ENCODE data around the gene HSPBAP1.
"Not testable (repeated sequence)": the region's sequence is repeated elsewhere in the genome, so short reads cannot be mapped to it uniquely, and the experiment has no call there.

HSPBAP1 gene

DNA sequence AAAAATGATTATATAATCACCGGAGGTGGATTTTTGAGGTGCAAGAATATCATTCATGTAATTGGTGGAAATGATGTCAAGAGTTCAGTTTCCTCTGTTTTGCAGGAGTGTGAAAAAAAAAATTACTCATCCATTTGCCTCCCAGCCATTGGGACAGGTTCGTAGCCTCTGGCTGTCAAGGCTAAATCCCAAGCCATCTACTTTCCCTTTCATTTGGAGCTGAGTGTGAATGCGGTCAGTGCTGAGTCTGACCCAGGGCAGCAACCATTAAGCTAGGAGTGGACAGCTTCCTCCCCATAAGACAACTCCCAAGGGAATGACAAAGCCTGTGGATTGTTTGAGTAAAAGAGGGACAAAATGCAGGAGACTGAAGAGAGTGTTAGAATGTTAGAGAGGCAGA, 79.4 kb downstream of the HSPBAP1 start:
- H3K4me3 Mint-ChIP-seq = no peak overlapping the region
- no peaks in the 10 kb centered on the region for H3K27me3 Mint-ChIP-seq
- peaks cover 66% of the 10 kb centered on the region for H3K36me3 Mint-ChIP-seq (ENCODE audit: insufficient read depth)
- DNase-seq (no peak), ATAC-seq (replicated peaks) (no peak)
- no peaks in the 10 kb centered on the region for H3K9me3 Mint-ChIP-seq
- H3K27ac Mint-ChIP-seq = no peak overlapping the region
- peaks cover 16 to 23% of the 10 kb centered on the region in 2 donors for H3K4me1 Mint-ChIP-seq (ENCODE audit: low read depth in 2 of 2)

GRCh38 chr3:122710616-122711251, 82.9 kb downstream of the HSPBAP1 start:
- peaks cover 71% of the 10 kb centered on the region for H3K36me3 Mint-ChIP-seq (ENCODE audit: insufficient read depth)
- H3K27ac Mint-ChIP-seq = peak overlapping the region; percentile 33 to 93
- H3K27me3 Mint-ChIP-seq; H3K4me3 Mint-ChIP-seq; H3K9me3 Mint-ChIP-seq; DNase-seq; ATAC-seq (replicated peaks): not testable (repeated sequence)
- H3K4me1 Mint-ChIP-seq (ENCODE audit: low read depth in 2 of 2) = peaks cover 17 to 36% of the 10 kb centered on the region in 2 donors

GRCh38 chr3:122705379-122705778, 88.3 kb downstream of the HSPBAP1 start:
- DNase-seq (no peak), ATAC-seq (replicated peaks) (no peak)
- no peaks in the 10 kb centered on the region for H3K27me3 Mint-ChIP-seq
- H3K27ac Mint-ChIP-seq = peak overlapping the region in 1 of 2 donors; percentile 10
- no peak overlapping the region for H3K4me3 Mint-ChIP-seq
- H3K9me3 Mint-ChIP-seq = no peaks in the 10 kb centered on the region
- H3K36me3 Mint-ChIP-seq (ENCODE audit: insufficient read depth) = peaks cover 67% of the 10 kb centered on the region
- peaks cover 19 to 29% of the 10 kb centered on the region in 2 donors for H3K4me1 Mint-ChIP-seq (ENCODE audit: low read depth in 2 of 2)

DNA sequence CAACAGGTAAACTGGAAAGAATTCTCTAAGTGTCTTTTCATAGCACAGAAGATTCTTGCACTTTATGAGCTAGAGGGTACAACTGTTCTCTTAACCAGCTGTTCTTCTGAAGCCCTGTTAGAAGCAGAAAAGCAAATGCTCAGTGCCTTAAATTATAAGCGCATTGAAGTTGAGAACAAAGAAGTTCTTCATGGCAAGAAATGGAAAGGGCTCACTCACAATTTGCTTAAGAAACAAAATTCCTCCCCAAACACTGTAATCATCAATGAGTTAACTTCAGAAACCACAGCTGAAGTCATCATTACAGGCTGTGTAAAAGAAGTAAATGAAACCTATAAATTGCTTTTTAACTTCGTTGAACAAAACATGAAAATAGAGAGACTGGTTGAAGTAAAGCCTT, 93.4 kb downstream of the HSPBAP1 start:
- H3K27ac Mint-ChIP-seq = peak overlapping the region in 1 of 2 donors; percentile 35
- peaks cover 53% of the 10 kb centered on the region for H3K36me3 Mint-ChIP-seq (ENCODE audit: insufficient read depth)
- H3K4me1 Mint-ChIP-seq (ENCODE audit: low read depth in 2 of 2) = peaks cover 12 to 15% of the 10 kb centered on the region in 2 donors
- no peak overlapping the region for H3K4me3 Mint-ChIP-seq
- H3K9me3 Mint-ChIP-seq = no peaks in the 10 kb centered on the region
- ATAC-seq (replicated peaks) (no peak), DNase-seq (no peak)
- H3K27me3 Mint-ChIP-seq = no peaks in the 10 kb centered on the region

GRCh38 chr3:122697952-122698620, 95.5 kb downstream of the HSPBAP1 start:
- peak overlapping the region; percentile 28 to 31 for H3K27ac Mint-ChIP-seq
- H3K4me3 Mint-ChIP-seq = no peak overlapping the region
- H3K27me3 Mint-ChIP-seq = no peaks in the 10 kb centered on the region
- ATAC-seq (replicated peaks) = peak; percentile 60
- DNase-seq = no peak
- H3K9me3 Mint-ChIP-seq = no peaks in the 10 kb centered on the region
- peaks cover 15 to 22% of the 10 kb centered on the region in 2 donors for H3K4me1 Mint-ChIP-seq (ENCODE audit: low read depth in 2 of 2)
- H3K36me3 Mint-ChIP-seq (ENCODE audit: insufficient read depth) = peaks cover 63% of the 10 kb centered on the region

GRCh38 chr3:122695927-122696561, 97.6 kb downstream of the HSPBAP1 start:
- no peaks in the 10 kb centered on the region for H3K9me3 Mint-ChIP-seq
- H3K27me3 Mint-ChIP-seq = no peaks in the 10 kb centered on the region
- peak overlapping the region in 1 of 2 donors; percentile 28 for H3K27ac Mint-ChIP-seq
- no peak overlapping the region for H3K4me3 Mint-ChIP-seq
- ATAC-seq (replicated peaks) (no peak), DNase-seq (no peak)
- peaks cover 60% of the 10 kb centered on the region for H3K36me3 Mint-ChIP-seq (ENCODE audit: insufficient read depth)
- H3K4me1 Mint-ChIP-seq (ENCODE audit: low read depth in 2 of 2) = peaks cover 10 to 17% of the 10 kb centered on the region in 2 donors

DNA sequence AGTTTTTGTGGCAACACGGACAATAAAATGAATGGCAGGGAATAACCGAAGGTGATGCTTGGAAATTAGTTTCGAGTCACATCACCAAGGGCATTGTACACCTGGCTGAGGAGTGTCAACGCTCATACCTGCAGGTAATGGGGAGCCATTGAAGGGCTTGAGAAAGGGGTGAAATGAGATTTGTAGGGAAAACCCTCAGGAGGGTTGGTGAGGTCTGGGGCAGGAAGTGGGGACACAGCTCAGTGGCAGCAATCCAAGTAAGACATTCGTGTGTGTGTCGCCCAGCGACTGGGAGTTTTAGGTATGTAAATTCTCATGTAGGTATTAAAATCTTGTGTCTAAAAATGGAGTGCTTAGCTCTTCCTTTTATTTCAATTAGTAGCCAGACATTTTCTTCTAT, 98.7 kb downstream of the HSPBAP1 start:
- Mint-ChIP-seq H3K4me1 (ENCODE audit: low read depth in 2 of 2) (peaks cover 10 to 17% of the 10 kb centered on the region in 2 donors), H3K27ac (peak overlapping the region; percentile 61 to 80), H3K36me3 (ENCODE audit: insufficient read depth) (peaks cover 53% of the 10 kb centered on the region), H3K4me3 (no peak overlapping the region), H3K9me3 (no peaks in the 10 kb centered on the region), H3K27me3 (no peaks in the 10 kb centered on the region)
- ATAC-seq (replicated peaks) = peak; percentile 36
- no peak for DNase-seq

GRCh38 chr3:122692674-122693073, 101.0 kb downstream of the HSPBAP1 start:
- H3K4me1 Mint-ChIP-seq (ENCODE audit: low read depth in 2 of 2) = peaks cover 10 to 11% of the 10 kb centered on the region in 2 donors
- ATAC-seq (replicated peaks) = no peak
- no peaks in the 10 kb centered on the region for H3K27me3 Mint-ChIP-seq
- H3K36me3 Mint-ChIP-seq (ENCODE audit: insufficient read depth) = peaks cover 43% of the 10 kb centered on the region
- DNase-seq = no peak
- H3K27ac Mint-ChIP-seq = peak overlapping the region in 1 of 2 donors; percentile 29
- H3K4me3 Mint-ChIP-seq = no peak overlapping the region
- no peaks in the 10 kb centered on the region for H3K9me3 Mint-ChIP-seq

GRCh38 chr3:122691195-122691594, 102.4 kb downstream of the HSPBAP1 start:
- no peak overlapping the region for H3K4me3 Mint-ChIP-seq
- peaks cover 11% of the 10 kb centered on the region in 2 donors for H3K4me1 Mint-ChIP-seq (ENCODE audit: low read depth in 2 of 2)
- no peak overlapping the region for H3K27ac Mint-ChIP-seq
- ATAC-seq (replicated peaks) = no peak
- peaks cover 39% of the 10 kb centered on the region for H3K36me3 Mint-ChIP-seq (ENCODE audit: insufficient read depth)
- H3K27me3 Mint-ChIP-seq = no peaks in the 10 kb centered on the region
- no peak for DNase-seq
- no peaks in the 10 kb centered on the region for H3K9me3 Mint-ChIP-seq

- no peak overlapping the region for H3K4me3 Mint-ChIP-seq
- peaks cover 39% of the 10 kb centered on the region for H3K36me3 Mint-ChIP-seq (ENCODE audit: insufficient read depth)
- ATAC-seq (replicated peaks) = no peak
- DNase-seq = no peak
- peaks cover 11 to 13% of the 10 kb centered on the region in 2 donors for H3K4me1 Mint-ChIP-seq (ENCODE audit: low read depth in 2 of 2)
- no peaks in the 10 kb centered on the region for H3K27me3 Mint-ChIP-seq
- no peaks in the 10 kb centered on the region for H3K9me3 Mint-ChIP-seq
- no peak overlapping the region for H3K27ac Mint-ChIP-seq
These were observed 103.5 kb downstream of the HSPBAP1 start for GRCh38 chr3:122690096-122690495.
